C4-2B (cell line): ENCODE results near the gene TGIF2.

Source experiments
- ZFX ChIP-seq: fragments of 450-650 bp; IDR thresholded peaks from 2 replicates; pipeline ENCODE4 v1.6.1; 2017
- TF ChIP-seq, protein P1 (sequence below): fragments of 450-650 bp; conservative IDR thresholded peaks from 2 replicates; pipeline ENCODE4 v1.5.1; 2017; ENCODE audit warnings: mild to moderate bottlenecking

DNA sequence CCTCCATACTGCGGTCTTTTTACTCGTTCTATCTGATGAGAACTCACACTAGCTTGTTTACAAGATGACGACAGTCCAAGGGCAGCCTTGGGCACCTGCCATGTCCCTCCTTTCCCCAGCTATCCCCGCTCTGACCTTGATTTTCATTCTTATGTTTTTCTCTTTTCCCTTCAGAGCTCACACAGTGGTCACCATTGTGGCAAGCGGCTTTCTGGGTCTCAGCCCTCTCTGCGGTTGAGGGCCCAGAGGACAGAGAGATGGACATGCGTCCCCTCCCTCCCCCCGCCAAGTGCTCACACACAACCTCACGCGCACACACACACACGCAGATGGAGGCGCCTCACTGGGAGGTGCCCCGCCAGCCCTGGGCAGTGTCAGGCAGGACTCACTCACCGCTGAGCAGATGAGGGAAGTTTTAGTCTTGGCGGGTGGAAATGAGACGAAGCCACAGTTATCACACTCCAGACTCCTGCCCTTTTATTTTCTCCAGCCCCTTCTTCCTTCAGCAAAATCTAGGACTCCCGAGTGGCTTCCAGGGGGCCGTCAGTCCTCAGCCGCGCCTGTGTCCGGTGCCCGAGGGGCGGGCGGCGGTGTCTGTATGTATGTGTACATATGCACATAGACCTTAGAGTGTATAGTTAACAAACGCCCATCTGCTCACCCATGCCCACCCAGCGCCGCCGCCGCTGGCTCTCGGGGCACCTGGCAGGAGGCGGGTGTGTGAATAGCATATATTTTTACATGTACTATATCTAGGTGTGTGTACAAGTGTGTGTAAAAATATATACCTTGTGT, 45.9 kb upstream of the TGIF2 start:
- TF ChIP-seq, protein P1, sequence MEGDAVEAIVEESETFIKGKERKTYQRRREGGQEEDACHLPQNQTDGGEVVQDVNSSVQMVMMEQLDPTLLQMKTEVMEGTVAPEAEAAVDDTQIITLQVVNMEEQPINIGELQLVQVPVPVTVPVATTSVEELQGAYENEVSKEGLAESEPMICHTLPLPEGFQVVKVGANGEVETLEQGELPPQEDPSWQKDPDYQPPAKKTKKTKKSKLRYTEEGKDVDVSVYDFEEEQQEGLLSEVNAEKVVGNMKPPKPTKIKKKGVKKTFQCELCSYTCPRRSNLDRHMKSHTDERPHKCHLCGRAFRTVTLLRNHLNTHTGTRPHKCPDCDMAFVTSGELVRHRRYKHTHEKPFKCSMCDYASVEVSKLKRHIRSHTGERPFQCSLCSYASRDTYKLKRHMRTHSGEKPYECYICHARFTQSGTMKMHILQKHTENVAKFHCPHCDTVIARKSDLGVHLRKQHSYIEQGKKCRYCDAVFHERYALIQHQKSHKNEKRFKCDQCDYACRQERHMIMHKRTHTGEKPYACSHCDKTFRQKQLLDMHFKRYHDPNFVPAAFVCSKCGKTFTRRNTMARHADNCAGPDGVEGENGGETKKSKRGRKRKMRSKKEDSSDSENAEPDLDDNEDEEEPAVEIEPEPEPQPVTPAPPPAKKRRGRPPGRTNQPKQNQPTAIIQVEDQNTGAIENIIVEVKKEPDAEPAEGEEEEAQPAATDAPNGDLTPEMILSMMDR = no peak
- no peak for TF ChIP-seq ZFX
